Adrenal gland (tissue), 5 donors: Measurements from ENCODE around the gene GPR68.

ENCODE experiments used
- POLR2A ChIP-seq, 2 donors: fragments of 450-650 bp; IDR thresholded peaks; one replicate each; pipeline ENCODE4 v1.6.1; 2017; ENCODE audit warnings: antibody characterized with exemption in 2 of 2, mild to moderate bottlenecking in 2 of 2, moderate library complexity in 1 of 2
- TF ChIP-seq, protein P1 (sequence below), 6 experiments: fragments of 450-650 bp in 4 of 6; fragments of 200-600 bp in 2 of 6; sonication (generic) in 1 of 6; IDR thresholded peaks; 1 replicate in 5 of 6; 2 replicates in 1 of 6; pipeline versions ENCODE4 v1.5.1 to v1.8.0; 2016 to 2021; ENCODE audit warnings: antibody characterized with exemption in 6 of 6, mild to moderate bottlenecking in 2 of 6, moderate library complexity in 1 of 6
- donor health status: DM: no; HTN: no; CAD: no.

DNA sequence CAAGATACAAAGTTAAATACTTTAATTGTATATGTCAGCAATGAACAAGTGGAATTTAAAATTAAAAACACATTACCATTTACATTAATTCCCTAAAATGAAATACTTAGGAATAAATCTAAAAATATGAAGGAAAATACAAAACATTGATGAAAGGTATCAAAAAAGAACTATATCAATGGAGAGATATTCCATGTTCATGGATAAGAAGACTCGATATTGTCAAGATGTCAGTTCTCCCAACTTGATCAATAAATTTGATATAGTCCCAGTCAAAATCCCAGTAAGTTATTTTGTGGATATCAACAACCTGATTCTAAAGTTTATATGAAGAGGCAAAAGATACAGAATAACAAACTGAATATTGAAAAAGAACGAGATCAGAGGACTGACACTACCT is 33.5 kb downstream of the GPR68 start:
- TF ChIP-seq POLR2A (IDR thresholded peaks at IDR 0.05): no peak
- TF ChIP-seq, protein P1, sequence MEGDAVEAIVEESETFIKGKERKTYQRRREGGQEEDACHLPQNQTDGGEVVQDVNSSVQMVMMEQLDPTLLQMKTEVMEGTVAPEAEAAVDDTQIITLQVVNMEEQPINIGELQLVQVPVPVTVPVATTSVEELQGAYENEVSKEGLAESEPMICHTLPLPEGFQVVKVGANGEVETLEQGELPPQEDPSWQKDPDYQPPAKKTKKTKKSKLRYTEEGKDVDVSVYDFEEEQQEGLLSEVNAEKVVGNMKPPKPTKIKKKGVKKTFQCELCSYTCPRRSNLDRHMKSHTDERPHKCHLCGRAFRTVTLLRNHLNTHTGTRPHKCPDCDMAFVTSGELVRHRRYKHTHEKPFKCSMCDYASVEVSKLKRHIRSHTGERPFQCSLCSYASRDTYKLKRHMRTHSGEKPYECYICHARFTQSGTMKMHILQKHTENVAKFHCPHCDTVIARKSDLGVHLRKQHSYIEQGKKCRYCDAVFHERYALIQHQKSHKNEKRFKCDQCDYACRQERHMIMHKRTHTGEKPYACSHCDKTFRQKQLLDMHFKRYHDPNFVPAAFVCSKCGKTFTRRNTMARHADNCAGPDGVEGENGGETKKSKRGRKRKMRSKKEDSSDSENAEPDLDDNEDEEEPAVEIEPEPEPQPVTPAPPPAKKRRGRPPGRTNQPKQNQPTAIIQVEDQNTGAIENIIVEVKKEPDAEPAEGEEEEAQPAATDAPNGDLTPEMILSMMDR (IDR thresholded peaks at IDR 0.05): no peak
